NCI-H2081 treated with DMSO at 0.1 percent for 48 hours (cell line): ENCODE measurements around the gene POLR1A.

Source experiments
- DNase-seq: peaks from one replicate; lab custom pipeline; 2025; lab: John Stamatoyannopoulos, UW

POLR1A gene

DNA sequence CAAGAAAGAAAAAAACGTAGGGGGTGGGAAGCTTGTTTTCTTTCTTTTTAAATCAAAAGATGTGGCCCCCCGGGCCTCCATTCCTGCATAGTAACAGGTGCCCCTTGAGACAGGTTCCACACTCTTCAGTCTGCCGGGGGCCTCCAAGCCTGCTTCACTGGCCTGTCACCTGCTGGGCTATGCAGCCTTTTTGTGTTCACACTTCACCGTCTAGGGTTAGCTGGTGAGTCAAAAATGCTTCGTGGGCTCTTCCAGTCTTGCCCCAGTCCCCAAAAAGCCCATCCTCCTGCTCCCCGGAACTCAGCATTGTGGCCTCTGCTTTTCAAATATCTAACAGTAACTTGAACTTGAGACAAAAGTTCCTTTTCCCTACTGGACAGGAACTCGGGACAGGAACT is 67.9 kb downstream of the POLR1A start:
- DNase-seq = no peak

DNA sequence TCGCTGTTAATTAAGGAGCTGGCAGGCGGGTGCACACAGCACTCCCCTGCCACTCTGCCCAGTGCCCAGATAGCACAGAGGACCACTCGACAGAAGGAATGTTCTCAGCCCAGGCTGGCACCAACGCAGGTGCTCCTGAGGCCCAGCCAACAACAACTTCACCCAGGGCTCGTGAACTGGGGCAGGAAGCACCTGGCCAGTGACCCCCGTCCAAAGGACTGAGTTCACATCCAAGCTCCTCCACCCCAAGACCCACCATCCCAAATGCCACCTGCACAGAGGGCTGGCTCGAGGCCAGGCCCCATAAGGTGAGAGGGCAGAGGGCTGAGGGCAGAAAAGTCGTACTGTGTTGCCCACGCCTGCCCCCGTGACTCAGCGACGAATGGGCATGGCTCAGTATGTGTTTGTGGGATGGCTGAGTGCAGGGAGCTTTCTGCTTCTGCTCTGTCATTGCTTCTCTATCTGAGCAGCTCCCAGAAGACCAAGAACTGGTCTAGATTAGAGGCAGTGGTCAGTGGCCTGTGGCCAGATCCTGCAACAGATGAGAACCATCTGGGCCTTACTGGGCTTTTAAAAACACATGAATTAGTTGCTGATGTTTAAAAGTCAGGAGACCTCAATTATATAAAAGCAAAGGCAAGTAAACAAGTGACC is 68.4 kb downstream of the POLR1A start:
- no peak for DNase-seq

DNA sequence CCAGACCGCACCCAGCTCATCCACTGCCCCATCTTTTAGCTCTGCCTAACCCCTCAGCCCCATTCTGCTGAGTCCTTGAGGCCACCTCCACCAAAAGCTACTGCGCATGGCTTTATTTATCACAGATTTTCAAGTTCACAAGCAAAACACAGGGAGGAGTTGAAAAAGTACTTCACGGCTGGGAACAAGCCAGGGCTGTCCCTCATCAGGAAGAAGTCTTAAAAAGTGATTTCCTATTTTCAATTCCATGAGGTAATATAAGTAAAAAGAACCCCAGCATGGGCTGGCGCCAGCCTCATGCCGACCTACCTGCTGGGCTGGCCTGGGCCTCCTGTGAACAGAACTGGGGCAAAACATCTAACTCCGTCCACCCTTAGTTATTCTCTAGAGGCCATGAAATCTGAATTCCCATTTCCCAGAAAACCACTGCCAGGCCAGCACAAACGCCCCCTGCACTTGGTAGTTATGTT is 69.0 kb downstream of the POLR1A start:
- DNase-seq = no peak

GRCh38 chr2:86035883-86036668 is 69.6 kb downstream of the POLR1A start:
- peak; percentile 92 for DNase-seq

- no peak for DNase-seq
These were observed 70.3 kb downstream of the POLR1A start for GRCh38 chr2:86035376-86035882.

DNA sequence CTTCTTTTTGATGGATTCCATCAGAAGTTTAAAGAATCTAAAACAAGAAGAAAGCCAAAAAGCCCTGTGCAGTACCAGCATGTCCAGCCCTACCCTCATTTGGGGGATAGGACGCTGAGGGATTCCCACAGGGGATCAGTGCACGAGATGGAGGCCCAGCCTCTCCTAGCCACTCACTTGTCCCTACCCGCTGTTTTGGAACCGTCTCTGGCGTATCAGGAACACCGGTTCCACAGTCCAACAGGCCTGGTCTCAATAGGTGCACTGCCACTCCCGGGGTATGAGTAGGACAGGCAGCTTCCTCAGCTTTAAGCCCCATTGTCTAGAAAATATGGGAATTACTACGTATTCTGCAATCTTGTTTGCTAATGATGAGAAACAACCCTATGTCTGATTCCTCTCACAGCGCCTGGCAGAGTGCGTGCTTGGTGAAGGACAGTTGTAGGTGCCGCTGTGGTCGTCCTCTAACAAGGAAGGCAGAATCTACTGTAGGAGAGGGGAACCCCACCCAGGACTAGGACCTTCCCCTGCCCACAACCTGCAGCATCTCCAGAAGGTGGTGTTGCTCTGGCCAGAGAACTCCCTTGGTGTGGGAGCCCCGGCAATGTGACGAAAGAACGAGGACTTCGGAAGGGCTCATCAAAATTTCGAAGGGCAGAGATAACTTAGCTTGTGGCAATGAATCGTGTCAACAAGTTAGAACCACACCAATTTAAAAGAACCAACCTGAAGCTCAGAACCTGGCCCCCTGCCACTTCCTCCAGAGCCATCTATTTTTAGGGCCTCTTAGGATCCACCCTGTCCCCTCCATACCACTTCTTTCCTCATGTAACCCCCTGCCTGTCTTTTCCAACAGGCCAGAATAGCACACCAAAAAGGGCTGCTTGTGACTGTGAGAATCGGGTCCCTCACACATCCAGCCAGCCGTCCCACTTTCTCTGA is 71.7 kb downstream of the POLR1A start:
- DNase-seq = no peak

- no peak for DNase-seq
These were observed 72.7 kb downstream of the POLR1A start for GRCh38 chr2:86032861-86033595.

- DNase-seq = no peak
These were observed 74.1 kb downstream of the POLR1A start for GRCh38 chr2:86031606-86032005.

DNA sequence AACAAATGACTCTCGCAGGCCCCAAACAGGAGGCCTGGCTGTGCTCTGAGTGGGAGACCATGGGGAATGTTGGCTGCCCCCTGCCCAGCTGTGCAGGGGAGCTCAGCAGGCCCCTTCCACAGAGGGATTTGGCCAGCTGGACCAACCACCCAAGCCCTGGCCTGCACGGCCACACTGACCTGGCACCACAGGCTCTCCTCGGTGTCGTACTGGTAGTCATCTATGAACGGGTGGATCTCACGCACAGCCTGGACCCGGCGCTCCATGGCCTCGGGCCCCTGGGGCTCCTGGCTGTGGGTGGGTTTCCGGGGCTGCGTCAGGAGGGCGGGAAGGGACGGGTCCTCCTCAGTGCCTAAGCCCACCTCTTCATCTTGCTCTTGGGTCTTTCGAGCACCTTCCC is 74.5 kb downstream of the POLR1A start:
- DNase-seq = no peak

GRCh38 chr2:86029873-86030272 is 75.8 kb downstream of the POLR1A start:
- no peak for DNase-seq

DNA sequence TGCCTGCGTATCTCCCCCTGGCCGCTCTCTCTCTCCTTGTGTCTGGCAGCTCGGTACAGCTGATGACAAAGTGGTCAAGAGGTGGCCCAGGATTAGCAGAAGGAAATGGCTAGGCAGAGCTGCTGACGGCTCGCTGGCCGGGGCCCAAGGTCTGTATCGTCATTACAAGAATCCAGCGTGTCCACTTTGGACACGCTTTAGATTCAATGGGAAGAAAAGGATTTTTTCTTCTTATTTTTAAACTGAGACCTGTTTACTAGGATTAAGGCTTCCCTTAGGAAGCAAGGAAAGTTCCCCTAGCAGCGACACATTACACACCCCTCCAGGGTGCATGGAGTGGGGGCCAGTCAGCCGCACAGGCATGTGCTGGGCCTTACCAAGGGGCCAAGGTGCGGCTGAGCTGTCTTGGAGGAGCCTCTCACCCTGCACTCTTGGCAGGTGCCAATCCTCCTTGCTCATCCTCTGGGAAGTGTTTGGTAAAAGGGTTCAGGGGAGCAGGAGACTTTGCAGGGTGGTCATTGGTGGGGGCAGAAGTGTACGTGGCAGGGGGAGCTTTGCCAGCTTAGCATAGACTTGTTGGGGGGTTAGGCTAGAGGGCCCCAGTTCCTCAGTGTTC is 76.8 kb downstream of the POLR1A start:
- no peak for DNase-seq

DNA sequence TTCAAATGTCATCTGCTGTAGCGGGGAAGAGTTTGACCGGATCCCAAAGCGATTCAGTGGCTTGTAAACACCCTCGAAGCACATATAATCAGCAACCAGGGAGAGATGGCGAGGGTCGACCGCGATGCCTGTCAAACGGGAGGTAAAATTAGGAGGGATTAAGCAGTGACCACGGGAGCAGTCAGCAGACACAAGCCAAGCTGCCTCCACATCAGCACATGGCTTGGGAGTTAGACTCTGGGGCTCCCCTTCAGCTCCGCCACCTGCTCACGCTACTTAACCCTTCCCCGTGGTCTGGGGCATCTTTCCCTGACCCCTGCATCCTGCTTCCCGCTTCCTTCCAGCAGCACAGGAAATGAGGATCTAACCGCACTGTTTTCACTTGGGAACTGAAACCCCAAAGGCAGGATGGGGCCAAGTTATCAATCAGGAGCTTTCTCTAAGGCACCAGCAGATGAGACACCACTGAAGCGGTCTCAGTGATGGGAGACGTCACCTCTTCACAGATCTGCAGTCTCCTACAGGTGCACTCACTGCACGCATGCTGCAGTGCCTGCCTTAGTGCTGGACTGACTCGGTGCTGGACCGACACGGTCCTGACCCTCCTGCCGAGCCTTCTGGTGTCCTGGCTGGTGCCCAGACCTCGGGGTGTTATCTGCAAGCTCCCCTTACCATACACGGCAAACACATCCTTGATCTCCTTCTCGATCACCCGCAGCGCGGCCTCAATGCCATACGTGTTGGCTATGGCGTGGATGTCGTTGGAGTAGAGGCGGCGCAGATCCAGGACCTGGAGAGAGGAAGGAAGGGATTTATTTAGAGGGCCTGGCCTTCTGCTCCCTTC is 77.5 kb downstream of the POLR1A start:
- DNase-seq = no peak

- no peak for DNase-seq
These were observed 78.3 kb downstream of the POLR1A start for GRCh38 chr2:86027196-86027921.

DNA sequence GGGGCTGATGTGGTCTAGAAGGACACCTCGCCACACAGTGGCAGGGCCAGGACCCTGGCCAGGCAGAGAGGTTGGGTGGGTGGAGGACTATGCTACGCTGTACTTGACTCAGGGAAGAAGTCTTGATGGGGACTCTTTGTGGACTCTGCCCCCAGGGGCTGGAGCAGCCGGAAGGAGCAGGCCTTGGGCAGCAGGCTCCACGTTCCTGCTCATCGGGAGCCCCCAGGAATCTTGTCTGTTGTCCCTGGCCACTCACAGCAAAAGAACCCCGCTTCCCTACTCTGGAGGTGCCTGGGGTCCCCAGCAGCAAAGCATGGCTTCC is 79.0 kb downstream of the POLR1A start:
- no peak for DNase-seq

GRCh38 chr2:86025976-86026743 is 79.5 kb downstream of the POLR1A start:
- no peak for DNase-seq

DNA sequence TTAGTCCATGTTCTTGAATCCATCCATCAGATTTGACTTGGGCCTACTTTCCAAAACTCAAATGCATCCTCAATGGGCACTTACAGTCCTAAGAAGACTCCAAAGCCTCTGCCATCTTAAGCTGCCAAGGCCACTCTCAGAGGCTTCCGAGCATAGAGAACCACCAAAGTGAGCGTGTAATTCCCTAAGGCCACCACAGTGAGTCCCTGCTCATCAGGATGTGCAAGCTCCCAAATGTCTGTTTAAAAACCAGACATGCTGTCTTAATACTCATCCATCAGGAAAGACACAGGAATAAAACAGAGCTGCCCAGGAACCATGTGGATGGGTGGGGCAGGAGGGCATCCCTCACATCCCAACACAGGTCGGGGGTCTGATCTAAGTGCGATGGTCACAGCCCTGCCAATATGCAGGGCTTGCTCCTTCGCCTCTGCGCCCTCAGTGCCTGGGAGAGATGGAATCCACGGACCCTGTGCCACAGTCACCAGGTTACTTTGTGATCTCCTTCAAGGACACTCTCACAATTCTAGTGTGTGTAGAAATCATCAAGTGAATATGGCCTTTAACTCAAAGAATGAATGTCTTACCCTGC is 80.4 kb downstream of the POLR1A start:
- no peak for DNase-seq

DNA sequence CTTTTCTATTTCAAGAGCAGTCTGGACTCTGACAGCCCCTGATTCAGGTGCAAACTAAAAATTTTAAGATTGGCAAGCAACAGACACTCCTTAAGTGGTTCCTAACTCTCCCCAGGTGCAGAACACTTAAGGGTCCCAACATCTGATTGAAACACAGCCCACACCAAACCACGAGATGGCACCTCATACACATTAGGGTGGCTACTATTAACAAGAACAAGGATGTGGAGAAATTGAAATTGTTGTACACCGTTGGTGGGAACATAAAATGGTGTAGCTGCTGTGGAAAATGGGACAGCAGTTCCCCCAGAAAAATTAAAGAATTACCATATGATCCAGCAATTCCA is 82.3 kb downstream of the POLR1A start:
- no peak for DNase-seq

- DNase-seq = no peak
These were observed 82.9 kb downstream of the POLR1A start for GRCh38 chr2:86022661-86023365.
